ENCODE results near the gene AOPEP. TPM values are rescaled to one million over a fixed set of nuclear protein-coding genes. Genes with fewer than 3 reads are reported as not detected.

Gene AOPEP
- polyA plus RNA-seq, 1 donor from 2014 or later: 10.0 TPM

DNA sequence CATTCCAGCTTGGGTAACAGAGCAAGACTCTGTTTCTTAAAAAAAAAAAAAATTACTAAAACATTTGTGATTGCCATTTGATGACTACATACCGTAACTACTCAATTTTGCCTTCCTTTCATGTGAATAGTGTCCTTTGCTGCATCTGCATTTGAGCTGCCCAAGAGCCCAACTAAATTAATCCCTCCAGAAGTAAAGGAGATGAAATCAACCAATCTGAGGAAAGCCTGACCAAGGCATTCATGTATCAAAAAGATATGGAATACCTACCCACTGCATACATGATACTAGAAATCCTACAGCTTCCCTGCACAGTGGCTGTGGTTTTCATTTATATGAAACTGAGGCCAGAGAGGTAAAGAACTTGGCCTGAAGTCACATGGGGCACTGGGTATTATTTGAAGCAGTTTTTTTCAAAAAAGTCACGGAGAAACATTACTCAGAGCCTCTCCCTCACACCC is 177.5 kb downstream of the AOPEP start:
- Histone ChIP-seq H3K4me3 (ENCODE audit: low read length) (no peak overlapping the region), H4K20me1 (ENCODE audit: insufficient read depth) (no peaks in the 10 kb centered on the region), H3F3A (ENCODE audit: insufficient read depth, low read length, poor library complexity, severe bottlenecking) (no peaks in the 10 kb centered on the region), H3K36me3 (ENCODE audit: insufficient read depth, low read length) (no peaks in the 10 kb centered on the region), H3K27ac (ENCODE audit: low read length) (no peak overlapping the region), H3K9ac (ENCODE audit: low read length) (no peak overlapping the region), H3K4me2 (ENCODE audit: low read length) (no peak overlapping the region), H3K27me3 (ENCODE audit: insufficient read depth, low read depth, low read length) (no peaks in the 10 kb centered on the region), H3K9me3 (ENCODE audit: low read length) (no peaks in the 10 kb centered on the region), H2AFZ (ENCODE audit: low read depth, low read length) (no peak overlapping the region), H3K79me2 (replicated peaks; ENCODE audit: insufficient read depth, low read length) (no peaks in the 10 kb centered on the region), H3K9me2 (ENCODE audit: insufficient read depth, low read length) (no peaks in the 10 kb centered on the region)
- TF ChIP-seq POLR2AphosphoS5 (IDR thresholded peaks at IDR 0.05) (no peak), MXI1 (conservative IDR thresholded peaks at IDR 0.05; ENCODE audit: poor library complexity, severe bottlenecking) (no peak), EZH2 (IDR thresholded peaks at IDR 0.05; ENCODE audit: borderline replicate concordance, insufficient read depth, low read length, poor library complexity, severe bottlenecking) (no peak), TAF1 (IDR thresholded peaks at IDR 0.05; ENCODE audit: low read depth) (no peak), RAD21 (conservative IDR thresholded peaks at IDR 0.05) (no peak), EP300 (conservative IDR thresholded peaks at IDR 0.05; ENCODE audit: poor library complexity, severe bottlenecking) (no peak), CTCF (IDR thresholded peaks at IDR 0.05; ENCODE audit: poor library complexity, severe bottlenecking) (no peak), SMC3 (conservative IDR thresholded peaks at IDR 0.05; ENCODE audit: poor library complexity) (no peak)
- TF ChIP-seq, protein P1, sequence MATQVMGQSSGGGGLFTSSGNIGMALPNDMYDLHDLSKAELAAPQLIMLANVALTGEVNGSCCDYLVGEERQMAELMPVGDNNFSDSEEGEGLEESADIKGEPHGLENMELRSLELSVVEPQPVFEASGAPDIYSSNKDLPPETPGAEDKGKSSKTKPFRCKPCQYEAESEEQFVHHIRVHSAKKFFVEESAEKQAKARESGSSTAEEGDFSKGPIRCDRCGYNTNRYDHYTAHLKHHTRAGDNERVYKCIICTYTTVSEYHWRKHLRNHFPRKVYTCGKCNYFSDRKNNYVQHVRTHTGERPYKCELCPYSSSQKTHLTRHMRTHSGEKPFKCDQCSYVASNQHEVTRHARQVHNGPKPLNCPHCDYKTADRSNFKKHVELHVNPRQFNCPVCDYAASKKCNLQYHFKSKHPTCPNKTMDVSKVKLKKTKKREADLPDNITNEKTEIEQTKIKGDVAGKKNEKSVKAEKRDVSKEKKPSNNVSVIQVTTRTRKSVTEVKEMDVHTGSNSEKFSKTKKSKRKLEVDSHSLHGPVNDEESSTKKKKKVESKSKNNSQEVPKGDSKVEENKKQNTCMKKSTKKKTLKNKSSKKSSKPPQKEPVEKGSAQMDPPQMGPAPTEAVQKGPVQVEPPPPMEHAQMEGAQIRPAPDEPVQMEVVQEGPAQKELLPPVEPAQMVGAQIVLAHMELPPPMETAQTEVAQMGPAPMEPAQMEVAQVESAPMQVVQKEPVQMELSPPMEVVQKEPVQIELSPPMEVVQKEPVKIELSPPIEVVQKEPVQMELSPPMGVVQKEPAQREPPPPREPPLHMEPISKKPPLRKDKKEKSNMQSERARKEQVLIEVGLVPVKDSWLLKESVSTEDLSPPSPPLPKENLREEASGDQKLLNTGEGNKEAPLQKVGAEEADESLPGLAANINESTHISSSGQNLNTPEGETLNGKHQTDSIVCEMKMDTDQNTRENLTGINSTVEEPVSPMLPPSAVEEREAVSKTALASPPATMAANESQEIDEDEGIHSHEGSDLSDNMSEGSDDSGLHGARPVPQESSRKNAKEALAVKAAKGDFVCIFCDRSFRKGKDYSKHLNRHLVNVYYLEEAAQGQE (IDR thresholded peaks at IDR 0.05; ENCODE audit: borderline replicate concordance): no peak

GRCh38 chr9:94904806-94905205 is 178.3 kb downstream of the AOPEP start:
- no peaks in the 10 kb centered on the region for H3K36me3 ChIP-seq (ENCODE audit: insufficient read depth, low read length)
- no peaks in the 10 kb centered on the region for H4K20me1 ChIP-seq (ENCODE audit: insufficient read depth)
- no peak overlapping the region for H3K4me2 ChIP-seq (ENCODE audit: low read length)
- H3K79me2 ChIP-seq (replicated peaks; ENCODE audit: insufficient read depth, low read length): no peaks in the 10 kb centered on the region
- H2AFZ ChIP-seq (ENCODE audit: low read depth, low read length): no peak overlapping the region
- no peak overlapping the region for H3K27ac ChIP-seq (ENCODE audit: low read length)
- H3F3A ChIP-seq (ENCODE audit: insufficient read depth, low read length, poor library complexity, severe bottlenecking): no peaks in the 10 kb centered on the region
- no peaks in the 10 kb centered on the region for H3K9me3 ChIP-seq (ENCODE audit: low read length)
- H3K9me2 ChIP-seq (ENCODE audit: insufficient read depth, low read length): no peaks in the 10 kb centered on the region
- H3K4me3 ChIP-seq (ENCODE audit: low read length): no peak overlapping the region
- H3K9ac ChIP-seq (ENCODE audit: low read length): no peak overlapping the region
- TF ChIP-seq EP300 (conservative IDR thresholded peaks at IDR 0.05; ENCODE audit: poor library complexity, severe bottlenecking) (peak; percentile 36), TAF1 (IDR thresholded peaks at IDR 0.05; ENCODE audit: low read depth) (no peak)
- no peaks in the 10 kb centered on the region for H3K27me3 ChIP-seq (ENCODE audit: insufficient read depth, low read depth, low read length)

DNA sequence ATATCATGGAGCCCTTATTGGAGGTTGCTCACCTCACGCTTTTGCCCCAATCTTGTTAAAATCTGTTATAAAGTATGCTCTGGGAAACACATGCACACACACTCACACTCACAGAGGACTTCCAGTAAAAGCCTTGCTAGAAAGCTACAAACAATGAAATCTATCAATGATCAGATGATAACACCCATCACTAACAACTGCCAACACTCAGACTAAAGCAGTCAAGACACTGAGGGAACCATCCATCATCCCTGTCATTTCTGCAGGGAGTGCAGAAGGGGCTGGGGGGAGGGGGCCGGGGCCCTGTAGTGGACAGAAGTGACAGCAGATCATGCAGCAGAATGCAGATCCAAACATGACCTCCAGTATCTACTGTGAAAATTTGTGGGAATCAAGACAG is 179.1 kb downstream of the AOPEP start:
- no peaks in the 10 kb centered on the region for H3K36me3 ChIP-seq (ENCODE audit: insufficient read depth, low read length)
- no peaks in the 10 kb centered on the region for H4K20me1 ChIP-seq (ENCODE audit: insufficient read depth)
- H3K9me2 ChIP-seq (ENCODE audit: insufficient read depth, low read length): no peaks in the 10 kb centered on the region
- H3K27me3 ChIP-seq (ENCODE audit: insufficient read depth, low read depth, low read length): no peaks in the 10 kb centered on the region
- H3K4me3 ChIP-seq (ENCODE audit: low read length): no peak overlapping the region
- H2AFZ ChIP-seq (ENCODE audit: low read depth, low read length): no peak overlapping the region
- no peaks in the 10 kb centered on the region for H3K79me2 ChIP-seq (replicated peaks; ENCODE audit: insufficient read depth, low read length)
- no peaks in the 10 kb centered on the region for H3F3A ChIP-seq (ENCODE audit: insufficient read depth, low read length, poor library complexity, severe bottlenecking)
- H3K27ac ChIP-seq (ENCODE audit: low read length): no peak overlapping the region
- no peak overlapping the region for H3K4me2 ChIP-seq (ENCODE audit: low read length)
- TF ChIP-seq POLR2AphosphoS5 (IDR thresholded peaks at IDR 0.05) (peak; percentile 80), EZH2 (IDR thresholded peaks at IDR 0.05; ENCODE audit: borderline replicate concordance, insufficient read depth, low read length, poor library complexity, severe bottlenecking) (no peak), EP300 (conservative IDR thresholded peaks at IDR 0.05; ENCODE audit: poor library complexity, severe bottlenecking) (peak; percentile 71)
- H3K9ac ChIP-seq (ENCODE audit: low read length): no peak overlapping the region
- H3K9me3 ChIP-seq (ENCODE audit: low read length): no peaks in the 10 kb centered on the region
